NCI-H460 (cell line): ENCODE measurements around the gene PRRX2. TPM values are rescaled to one million over a fixed set of nuclear protein-coding genes. Genes with fewer than 3 reads are reported as not detected.

Experiments used
- DNase-seq: peaks from one replicate; pipeline ENCODE4 v3.0.0-alpha.2; 2016; ENCODE audit warnings: low read depth; ENCODE audit errors: extremely low read depth
- total RNA-seq: library from RNA; depleted of rRNA; stranded (reverse); fragments of >200 nt; shearing (Covaris generic); gene quantifications from 2 replicates; pipeline ENCODE4 v1.2.3, GENCODE V29; 2014

Gene PRRX2
- total RNA-seq, 1 experiment from 2014 or later: 5.1 TPM

- DNase-seq: no peak
These were observed 8.2 kb downstream of the PRRX2 start for GRCh38 chr9:129673602-129674001.

- DNase-seq: no peak
These were observed 8.8 kb downstream of the PRRX2 start for GRCh38 chr9:129674229-129674628.

- DNase-seq: no peak
These were observed 10.2 kb downstream of the PRRX2 start for GRCh38 chr9:129675620-129676019.

GRCh38 chr9:129676287-129676686, 10.8 kb downstream of the PRRX2 start:
- DNase-seq: no peak

GRCh38 chr9:129676975-129677374, 11.5 kb downstream of the PRRX2 start:
- peak; percentile 47 for DNase-seq

GRCh38 chr9:129677456-129677855, 12.0 kb downstream of the PRRX2 start:
- DNase-seq: no peak

- no peak for DNase-seq
These were observed 13.4 kb downstream of the PRRX2 start for GRCh38 chr9:129678844-129679243.

- no peak for DNase-seq
These were observed 14.1 kb downstream of the PRRX2 start for GRCh38 chr9:129679537-129679936.

GRCh38 chr9:129681924-129682323, 16.5 kb downstream of the PRRX2 start:
- DNase-seq: no peak

GRCh38 chr9:129682381-129682780, 16.9 kb downstream of the PRRX2 start:
- DNase-seq: no peak

GRCh38 chr9:129685220-129685932, 19.9 kb downstream of the PRRX2 start:
- peak; percentile 72 for DNase-seq

- DNase-seq: no peak
These were observed 20.4 kb downstream of the PRRX2 start for GRCh38 chr9:129685933-129686259.

GRCh38 chr9:129686736-129687135, 21.3 kb downstream of the PRRX2 start:
- no peak for DNase-seq

- no peak for DNase-seq
These were observed 21.9 kb downstream of the PRRX2 start for GRCh38 chr9:129687391-129687790.

- DNase-seq: no peak
These were observed 23.0 kb downstream of the PRRX2 start for GRCh38 chr9:129688285-129689043.

GRCh38 chr9:129692534-129692933, 27.1 kb downstream of the PRRX2 start:
- DNase-seq: no peak

GRCh38 chr9:129693741-129694140, 28.3 kb downstream of the PRRX2 start:
- DNase-seq: no peak

GRCh38 chr9:129694243-129694646, 28.8 kb downstream of the PRRX2 start:
- no peak for DNase-seq

GRCh38 chr9:129695870-129696269, 30.4 kb downstream of the PRRX2 start:
- DNase-seq: no peak

GRCh38 chr9:129696944-129697655, 31.7 kb downstream of the PRRX2 start:
- DNase-seq: peak; percentile 33

- DNase-seq: no peak
These were observed 32.3 kb downstream of the PRRX2 start for GRCh38 chr9:129697656-129698253.
